GM23248 (cell line): ENCODE measurements around the gene DNAH5.

Experiments
- EZH2 ChIP-seq: fragments of 200-600 bp; sonication (generic); IDR thresholded peaks from 2 replicates; pipeline ENCODE4 v1.6.1; 2018; ENCODE audit warnings: antibody characterized with exemption, mild to moderate bottlenecking; ENCODE audit not compliant: insufficient read depth, poor library complexity, severe bottlenecking
- EZH2phosphoT487 ChIP-seq: fragments of 200-600 bp; sonication (generic); IDR thresholded peaks from 2 replicates; pipeline ENCODE4 v1.6.1; 2018; ENCODE audit warnings: antibody characterized with exemption, moderate library complexity, mild to moderate bottlenecking, low read depth; ENCODE audit not compliant: insufficient read depth

DNA sequence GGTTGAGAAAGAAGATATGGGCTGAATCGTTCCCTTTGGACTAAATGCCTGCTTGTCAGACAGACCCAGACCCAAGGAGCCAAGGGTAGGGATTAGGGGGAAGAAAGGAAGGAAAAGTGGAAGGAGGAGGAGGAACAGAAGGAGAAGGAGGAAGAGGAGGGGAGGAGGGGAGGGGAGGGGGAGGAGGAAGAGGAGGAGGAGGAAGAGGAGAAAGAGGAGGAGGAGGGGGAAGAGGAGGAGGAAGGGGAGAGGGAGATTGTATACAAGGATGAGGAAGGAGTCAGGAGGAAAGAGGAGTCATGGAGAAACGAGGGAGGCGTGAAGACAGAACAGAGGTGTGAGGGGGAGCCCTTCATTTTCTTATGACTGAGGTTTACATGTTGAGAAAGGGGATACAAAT, 46.9 kb upstream of the DNAH5 start:
- TF ChIP-seq EZH2 (no peak), EZH2phosphoT487 (no peak)
